ENCODE data around the gene MYH7.
"Not testable (repeated sequence)": the region's sequence is repeated elsewhere in the genome, so short reads cannot be mapped to it uniquely, and the experiment has no call there.

DNA sequence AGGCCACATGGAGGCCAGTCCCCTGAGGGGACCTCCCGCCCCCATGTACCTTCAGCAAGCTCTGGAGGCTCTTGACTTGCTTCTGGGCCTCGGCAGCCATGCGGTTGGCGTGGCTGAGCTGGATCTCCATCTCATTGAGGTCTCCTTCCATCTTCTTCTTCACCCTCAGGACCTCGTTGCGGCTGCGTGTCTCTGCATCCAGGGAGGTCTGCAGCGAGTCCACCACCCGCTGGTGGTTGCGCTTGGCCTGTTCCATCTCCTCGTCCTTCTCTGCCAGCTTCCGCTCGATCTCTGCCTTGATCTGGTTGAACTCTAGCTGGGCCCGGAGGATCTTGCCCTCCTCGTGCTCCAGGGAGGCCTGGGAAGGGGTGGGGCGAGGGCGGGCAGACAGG lies 49.2 kb downstream of the MYH7 start:
- TF ChIP-seq, protein P1, sequence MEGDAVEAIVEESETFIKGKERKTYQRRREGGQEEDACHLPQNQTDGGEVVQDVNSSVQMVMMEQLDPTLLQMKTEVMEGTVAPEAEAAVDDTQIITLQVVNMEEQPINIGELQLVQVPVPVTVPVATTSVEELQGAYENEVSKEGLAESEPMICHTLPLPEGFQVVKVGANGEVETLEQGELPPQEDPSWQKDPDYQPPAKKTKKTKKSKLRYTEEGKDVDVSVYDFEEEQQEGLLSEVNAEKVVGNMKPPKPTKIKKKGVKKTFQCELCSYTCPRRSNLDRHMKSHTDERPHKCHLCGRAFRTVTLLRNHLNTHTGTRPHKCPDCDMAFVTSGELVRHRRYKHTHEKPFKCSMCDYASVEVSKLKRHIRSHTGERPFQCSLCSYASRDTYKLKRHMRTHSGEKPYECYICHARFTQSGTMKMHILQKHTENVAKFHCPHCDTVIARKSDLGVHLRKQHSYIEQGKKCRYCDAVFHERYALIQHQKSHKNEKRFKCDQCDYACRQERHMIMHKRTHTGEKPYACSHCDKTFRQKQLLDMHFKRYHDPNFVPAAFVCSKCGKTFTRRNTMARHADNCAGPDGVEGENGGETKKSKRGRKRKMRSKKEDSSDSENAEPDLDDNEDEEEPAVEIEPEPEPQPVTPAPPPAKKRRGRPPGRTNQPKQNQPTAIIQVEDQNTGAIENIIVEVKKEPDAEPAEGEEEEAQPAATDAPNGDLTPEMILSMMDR (optimal IDR thresholded peaks at IDR 0.05 in 1 of 3, IDR thresholded peaks at IDR 0.05 in 1 of 3, conservative IDR thresholded peaks at IDR 0.05 in 1 of 3; ENCODE audit: extremely low read depth in 1 of 3, insufficient read depth in 2 of 3, low read length in 3 of 3) = not testable (repeated sequence)
- TF ChIP-seq EZH2 (IDR thresholded peaks at IDR 0.05; ENCODE audit: low read length) = not testable (repeated sequence)
